Fibroblast of the aortic adventitia (primary cell): ENCODE measurements around the gene LRP4. TPM values are rescaled to one million over a fixed set of nuclear protein-coding genes. Genes with fewer than 3 reads are reported as not detected.
"Not testable (repeated sequence)": the region's sequence is repeated elsewhere in the genome, so short reads cannot be mapped to it uniquely, and the experiment has no call there.

Experiments used
- DNase-seq: peaks from one replicate; pipeline ENCODE4 v3.0.0-alpha.2; 2010; ENCODE audit warnings: low read depth
- H3K4me3 ChIP-seq: 2 replicates; pipeline ENCODE4 v1.5.1; 2011; ENCODE audit warnings: low read depth, mild to moderate bottlenecking, control low read depth, low read length, moderate library complexity
- total RNA-seq: library from RNA; depleted of rRNA; stranded (reverse); fragments of >200 nt; gene quantifications from 2 replicates; pipeline ENCODE4 v1.2.3, GENCODE V29; 2012; ENCODE audit warnings: low replicate concordance
- TF ChIP-seq, protein P1 (sequence below): IDR thresholded peaks from 2 replicates; pipeline ENCODE4 v1.5.1; 2011; ENCODE audit warnings: mild to moderate bottlenecking, low read length, control low read depth, inconsistent platforms; ENCODE audit not compliant: insufficient read depth

LRP4 gene
- total RNA-seq, 1 donor: 9.7 TPM

DNA sequence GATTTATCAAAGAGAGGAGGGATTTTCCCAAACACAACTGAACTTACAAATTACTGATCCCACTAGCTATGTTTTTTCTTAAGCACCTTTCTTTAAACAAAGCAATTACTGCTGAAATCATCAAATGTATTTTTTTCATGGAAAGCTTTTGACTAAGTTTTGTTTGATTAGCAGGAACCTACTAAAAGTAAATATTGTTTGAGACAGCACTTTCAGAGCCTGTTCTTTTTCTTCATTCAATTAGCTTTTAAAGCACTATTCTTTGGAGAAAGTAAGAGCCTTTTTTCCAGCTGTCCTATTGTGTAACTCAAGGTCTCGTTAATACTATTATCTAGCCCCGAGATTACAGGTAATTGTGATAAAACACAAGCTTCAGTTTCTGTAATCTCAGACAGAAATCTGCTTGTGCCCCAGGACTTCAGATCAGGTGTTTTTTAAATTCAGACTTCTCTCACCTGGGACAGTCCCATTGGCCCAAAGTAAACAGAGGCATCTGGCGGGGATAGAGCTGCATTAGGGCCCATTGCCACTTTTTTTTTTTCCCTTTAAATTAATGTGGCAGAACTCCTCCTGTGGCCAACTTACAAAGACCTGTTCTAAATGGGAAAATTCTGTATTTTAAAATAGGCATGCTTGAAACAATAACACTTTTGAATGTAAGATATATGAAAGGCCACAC, 29.2 kb upstream of the LRP4 start:
- DNase-seq: no peak
- no peak overlapping the region for H3K4me3 ChIP-seq
- TF ChIP-seq, protein P1, sequence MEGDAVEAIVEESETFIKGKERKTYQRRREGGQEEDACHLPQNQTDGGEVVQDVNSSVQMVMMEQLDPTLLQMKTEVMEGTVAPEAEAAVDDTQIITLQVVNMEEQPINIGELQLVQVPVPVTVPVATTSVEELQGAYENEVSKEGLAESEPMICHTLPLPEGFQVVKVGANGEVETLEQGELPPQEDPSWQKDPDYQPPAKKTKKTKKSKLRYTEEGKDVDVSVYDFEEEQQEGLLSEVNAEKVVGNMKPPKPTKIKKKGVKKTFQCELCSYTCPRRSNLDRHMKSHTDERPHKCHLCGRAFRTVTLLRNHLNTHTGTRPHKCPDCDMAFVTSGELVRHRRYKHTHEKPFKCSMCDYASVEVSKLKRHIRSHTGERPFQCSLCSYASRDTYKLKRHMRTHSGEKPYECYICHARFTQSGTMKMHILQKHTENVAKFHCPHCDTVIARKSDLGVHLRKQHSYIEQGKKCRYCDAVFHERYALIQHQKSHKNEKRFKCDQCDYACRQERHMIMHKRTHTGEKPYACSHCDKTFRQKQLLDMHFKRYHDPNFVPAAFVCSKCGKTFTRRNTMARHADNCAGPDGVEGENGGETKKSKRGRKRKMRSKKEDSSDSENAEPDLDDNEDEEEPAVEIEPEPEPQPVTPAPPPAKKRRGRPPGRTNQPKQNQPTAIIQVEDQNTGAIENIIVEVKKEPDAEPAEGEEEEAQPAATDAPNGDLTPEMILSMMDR: no peak

DNA sequence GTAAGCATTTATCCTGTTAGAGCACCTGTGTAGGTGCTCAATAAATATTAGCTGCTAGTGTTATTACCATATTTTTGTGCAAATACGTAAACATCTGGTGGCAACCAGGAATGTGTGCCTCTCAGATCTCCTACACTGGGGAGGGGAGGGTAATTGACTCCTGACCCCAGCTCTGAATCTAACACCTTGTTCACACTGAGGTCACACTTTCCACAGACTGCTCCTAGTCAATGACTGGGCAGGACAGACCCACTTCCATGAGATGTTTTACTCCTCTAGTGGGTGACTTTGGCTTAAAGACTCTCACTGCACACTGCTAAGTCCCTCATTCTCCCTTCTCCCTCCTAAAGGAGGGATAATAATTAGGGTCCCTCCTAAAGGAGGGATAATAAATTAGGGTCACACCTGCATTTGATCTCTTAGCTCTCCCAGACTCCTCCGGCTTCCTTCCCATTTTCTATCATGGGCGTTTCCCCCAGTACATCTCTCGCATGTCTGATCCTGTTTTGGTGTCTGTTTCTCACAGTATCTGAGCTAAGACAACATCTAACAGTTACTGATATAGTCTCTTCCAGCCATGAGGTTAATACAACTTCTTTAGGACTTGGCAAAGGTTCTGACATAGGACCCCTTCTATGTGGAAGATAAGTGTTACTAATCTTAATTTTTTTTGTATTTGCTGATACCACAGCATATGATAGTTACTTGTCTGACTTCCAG, 26.2 kb upstream of the LRP4 start:
- no peak for DNase-seq
- no peak overlapping the region for H3K4me3 ChIP-seq
- TF ChIP-seq, protein P1: no peak

DNA sequence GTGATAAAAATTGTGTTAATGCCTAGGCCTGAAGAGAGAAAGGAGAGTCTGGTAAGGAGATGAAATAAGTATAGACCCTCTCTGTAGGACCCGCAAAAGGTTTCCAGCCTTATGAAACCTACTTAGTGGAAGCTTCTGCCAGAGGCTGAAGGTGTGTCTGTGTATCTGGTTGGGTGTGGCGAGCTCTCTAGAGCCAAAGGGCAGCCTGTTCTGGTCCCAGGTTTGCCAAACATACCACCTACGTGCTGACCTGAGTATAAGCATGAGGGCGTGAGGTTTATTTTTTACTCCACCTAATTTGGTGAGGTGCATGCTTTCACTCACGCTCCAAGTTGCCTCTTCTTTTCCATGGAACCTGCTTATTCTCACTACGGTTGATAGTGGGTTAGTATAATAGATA, 23.8 kb upstream of the LRP4 start:
- no peak for DNase-seq
- H3K4me3 ChIP-seq: no peak overlapping the region
- TF ChIP-seq, protein P1: no peak

DNA sequence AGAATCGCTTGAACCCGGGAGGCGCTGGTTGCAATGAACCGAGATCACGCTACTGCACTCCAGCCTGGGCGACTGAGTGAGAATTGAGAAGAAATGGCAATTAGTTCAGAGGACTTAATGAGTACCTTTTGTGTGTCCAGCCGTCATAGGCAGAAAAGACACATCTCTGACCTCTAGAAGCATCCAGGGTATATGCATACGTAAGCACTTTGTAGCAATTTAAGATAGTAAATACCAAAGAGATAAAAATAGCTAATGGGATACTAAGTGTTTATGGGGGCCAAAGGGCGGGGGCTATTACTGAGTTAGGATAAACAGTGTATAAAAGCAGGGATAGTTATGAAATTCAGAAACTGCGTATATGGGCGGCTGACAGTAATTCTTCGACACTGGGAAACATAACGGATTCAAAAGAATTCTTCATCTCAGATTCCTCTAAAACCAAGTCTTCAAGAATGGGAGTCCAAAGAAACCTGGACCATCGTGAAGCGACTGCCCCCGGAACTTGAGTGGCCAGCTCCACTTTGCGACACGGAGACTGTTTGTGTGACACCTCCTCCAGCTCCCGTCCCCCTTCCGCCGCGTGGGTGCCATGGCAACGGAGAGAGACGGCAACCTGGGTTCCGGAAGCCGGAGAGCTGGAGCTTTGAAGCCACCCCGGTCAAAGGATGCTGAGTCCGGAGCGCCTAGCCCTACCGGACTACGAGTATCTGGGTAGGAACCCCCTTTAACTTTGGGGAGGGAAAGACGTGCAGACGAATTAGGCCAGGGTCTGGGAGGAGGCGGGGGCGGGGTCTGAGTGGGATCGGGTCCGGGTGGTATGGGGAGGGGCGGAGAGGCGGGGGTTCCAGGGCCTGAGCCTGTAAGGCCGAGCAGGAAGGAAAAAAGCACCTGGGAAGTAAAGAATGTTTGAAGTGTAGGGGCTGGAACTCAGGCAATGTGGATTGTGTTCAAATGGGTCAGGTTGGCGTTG, 18.1 kb upstream of the LRP4 start, which contains the start of gene CSTPP1:
Gene CSTPP1 (plus strand): TSS at position 624 of the 973 bp plus-strand sequence. CDS start 45 bp downstream, at position 669.
- peak within 1 kb of the TSS; percentile 90 for H3K4me3 ChIP-seq
- TF ChIP-seq, protein P1: no peak
- peak; percentile 94 for DNase-seq

DNA sequence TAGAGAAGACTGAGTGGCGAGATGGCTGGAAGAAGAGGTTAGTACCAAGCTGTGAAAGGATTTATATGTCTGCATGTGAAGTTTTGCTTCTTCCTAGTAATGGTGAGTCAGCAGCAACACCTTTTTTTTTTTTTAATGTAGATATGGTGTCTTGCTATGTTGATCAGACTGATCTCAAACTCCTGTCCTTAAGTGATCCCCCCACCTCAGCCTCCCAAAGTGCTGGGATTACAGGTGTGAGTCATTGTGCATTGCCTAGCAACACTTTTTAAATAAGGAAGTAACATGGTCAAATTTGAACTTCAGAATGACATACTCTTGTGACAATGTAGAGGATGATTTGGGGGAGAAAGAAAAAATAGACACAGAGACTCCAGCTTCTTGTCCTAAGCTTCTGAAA, 11.7 kb upstream of the LRP4 start:
- TF ChIP-seq, protein P1: no peak
- H3K4me3 ChIP-seq: no peak overlapping the region
- peak; percentile 39 for DNase-seq

DNA sequence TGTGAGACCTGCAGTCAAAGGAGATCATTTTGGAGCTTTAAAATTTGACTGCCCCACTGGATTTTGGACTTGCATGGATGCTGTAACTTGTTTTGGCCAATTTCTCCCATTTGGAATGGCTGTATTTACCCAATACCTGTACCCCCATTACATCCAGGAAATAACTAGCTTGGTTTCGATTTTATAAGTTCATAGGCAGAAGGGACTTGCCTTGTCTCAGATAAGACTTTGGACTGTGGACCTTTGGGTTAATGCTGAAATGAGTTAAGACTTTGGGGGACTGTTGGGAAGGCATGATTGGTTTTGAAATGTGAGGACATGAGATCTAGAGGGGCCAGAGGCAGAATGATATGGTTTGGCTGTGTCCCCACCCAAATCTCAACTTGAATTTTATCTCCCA, 10.4 kb upstream of the LRP4 start:
- not testable (repeated sequence) for H3K4me3 ChIP-seq, DNase-seq

DNA sequence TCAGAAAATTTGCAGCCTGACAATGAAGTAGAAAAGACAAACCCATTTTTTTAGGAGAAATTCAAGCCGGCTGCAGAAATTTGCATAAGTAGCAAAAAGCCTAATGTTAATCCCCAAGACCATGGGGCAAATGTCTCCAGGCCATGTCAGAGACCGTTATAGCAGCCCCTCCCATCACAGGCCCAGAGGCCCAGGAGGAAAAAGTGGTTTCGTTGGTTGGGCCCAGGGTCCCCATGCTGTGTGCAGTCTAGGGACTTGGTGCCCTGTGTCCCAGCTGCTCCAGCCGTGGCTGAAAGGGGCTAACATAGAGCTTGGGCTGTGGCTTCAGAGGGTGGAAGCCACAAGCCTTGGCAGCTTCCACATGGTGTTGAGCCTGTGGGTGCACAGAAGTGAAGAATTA, 9.6 kb upstream of the LRP4 start:
- DNase-seq, H3K4me3 ChIP-seq: not testable (repeated sequence)
